Measurements from ENCODE around the gene POTEI.
A peak's percentile ranks its signal among the peaks of the same experiment; 100 is the strongest.
"Not testable (repeated sequence)": the region's sequence is repeated elsewhere in the genome, so short reads cannot be mapped to it uniquely, and the experiment has no call there.

The POTEI gene

GRCh38 chr2:130427631-130428030, 81.5 kb downstream of the POTEI start:
- H3K4me1 ChIP-seq (ENCODE audit: control extremely low read depth in 1 of 4, control insufficient read depth in 4 of 4, insufficient read depth in 4 of 4, low read length in 3 of 4); H3K9me3 ChIP-seq (ENCODE audit: control extremely low read depth in 1 of 5, control insufficient read depth in 4 of 5, insufficient read depth in 2 of 5, low read depth in 1 of 5, low read length in 4 of 5); POLR2A ChIA-PET; CTCF ChIA-PET; H3K27ac ChIP-seq (ENCODE audit: insufficient read depth in 1 of 2, low read depth in 1 of 2, low read length in 2 of 2, poor library complexity in 1 of 2, severe bottlenecking in 2 of 2); H3K36me3 ChIP-seq (ENCODE audit: control insufficient read depth in 4 of 4, insufficient read depth in 4 of 4, low read length in 3 of 4); H3K27me3 ChIP-seq (replicated peaks in 2 of 5; ENCODE audit: control insufficient read depth in 4 of 5, insufficient read depth in 5 of 5, low read length in 4 of 5): not testable (repeated sequence)
- peak in 2 of 3 donors; percentile 6 to 26 for DNase-seq
- no CpG with 5 or more reads among the region's 34 CpGs for WGBS (ENCODE audit: insufficient coverage)
- H3K4me3 ChIP-seq (ENCODE audit: control insufficient read depth in 1 of 7, extremely low read depth in 1 of 7, insufficient read depth in 4 of 7, low read depth in 2 of 7, low read length in 6 of 7), result peak overlapping the region in 1 of 7 experiments; percentile 48

DNA sequence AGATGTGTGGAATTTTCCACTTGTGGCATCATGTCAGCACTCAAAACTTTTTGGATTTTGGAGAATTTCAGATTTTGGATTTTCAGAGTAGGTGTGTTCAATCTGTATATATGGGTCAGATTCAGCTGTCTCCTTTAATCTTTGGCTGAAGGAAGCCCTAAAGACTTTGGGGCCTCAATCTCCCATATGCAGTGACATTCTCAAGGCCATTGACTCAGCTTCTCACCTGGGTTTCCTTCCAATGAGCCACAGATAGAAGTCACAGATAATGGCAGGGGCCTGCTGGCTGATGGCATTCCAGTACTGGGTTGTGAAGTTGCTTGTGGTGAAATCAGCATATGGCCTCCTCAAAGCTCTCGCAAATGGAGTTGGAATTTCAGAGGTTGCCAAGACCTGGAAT, 90.3 kb downstream of the POTEI start:
- H3K4me1 ChIP-seq (ENCODE audit: control extremely low read depth in 1 of 4, control insufficient read depth in 4 of 4, insufficient read depth in 4 of 4, low read length in 3 of 4); CTCF ChIA-PET; H3K4me3 ChIP-seq (ENCODE audit: control insufficient read depth in 1 of 7, extremely low read depth in 1 of 7, insufficient read depth in 4 of 7, low read depth in 2 of 7, low read length in 6 of 7); DNase-seq; H3K9me3 ChIP-seq (ENCODE audit: control extremely low read depth in 1 of 5, control insufficient read depth in 4 of 5, insufficient read depth in 2 of 5, low read depth in 1 of 5, low read length in 4 of 5); POLR2A ChIA-PET; H3K27ac ChIP-seq (ENCODE audit: insufficient read depth in 1 of 2, low read depth in 1 of 2, low read length in 2 of 2, poor library complexity in 1 of 2, severe bottlenecking in 2 of 2); H3K27me3 ChIP-seq (replicated peaks in 2 of 5; ENCODE audit: control insufficient read depth in 4 of 5, insufficient read depth in 5 of 5, low read length in 4 of 5); H3K36me3 ChIP-seq (ENCODE audit: control insufficient read depth in 4 of 4, insufficient read depth in 4 of 4, low read length in 3 of 4): not testable (repeated sequence)
- no CpG with 5 or more reads among the region's 1 CpG for WGBS (ENCODE audit: insufficient coverage)

DNA sequence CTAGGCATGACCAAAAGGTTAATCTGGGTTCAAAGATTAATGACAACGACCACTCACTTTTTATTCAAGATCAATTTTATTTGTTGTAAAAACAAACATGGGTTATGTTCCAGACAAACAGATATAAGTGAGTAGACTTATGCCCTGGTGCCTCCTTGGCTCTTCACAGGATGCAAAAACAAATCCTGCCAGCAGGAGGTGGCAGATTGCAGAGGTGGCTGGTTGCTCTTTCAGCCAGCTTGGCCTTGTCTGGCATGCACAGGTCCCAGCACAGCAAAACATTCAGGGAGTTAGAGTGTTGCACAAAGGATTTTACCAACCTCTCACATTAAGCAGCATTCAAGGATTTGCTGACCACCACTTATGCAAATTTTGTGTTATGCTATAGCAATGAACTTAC, 92.4 kb downstream of the POTEI start:
- H3K36me3 ChIP-seq (ENCODE audit: control insufficient read depth in 4 of 4, insufficient read depth in 4 of 4, low read length in 3 of 4); H3K9me3 ChIP-seq (ENCODE audit: control extremely low read depth in 1 of 5, control insufficient read depth in 4 of 5, insufficient read depth in 2 of 5, low read depth in 1 of 5, low read length in 4 of 5); DNase-seq; H3K4me3 ChIP-seq (ENCODE audit: control insufficient read depth in 1 of 7, extremely low read depth in 1 of 7, insufficient read depth in 4 of 7, low read depth in 2 of 7, low read length in 6 of 7); POLR2A ChIA-PET; H3K27ac ChIP-seq (ENCODE audit: insufficient read depth in 1 of 2, low read depth in 1 of 2, low read length in 2 of 2, poor library complexity in 1 of 2, severe bottlenecking in 2 of 2); H3K4me1 ChIP-seq (ENCODE audit: control extremely low read depth in 1 of 4, control insufficient read depth in 4 of 4, insufficient read depth in 4 of 4, low read length in 3 of 4); CTCF ChIA-PET; H3K27me3 ChIP-seq (replicated peaks in 2 of 5; ENCODE audit: control insufficient read depth in 4 of 5, insufficient read depth in 5 of 5, low read length in 4 of 5): not testable (repeated sequence)
- WGBS (ENCODE audit: insufficient coverage), result no CpG with 5 or more reads among the region's 1 CpG
